Aorta (tissue), 5 donors: ENCODE data around the gene AFF3. TPM values are rescaled to one million over a fixed set of nuclear protein-coding genes. Genes with fewer than 3 reads are reported as not detected.

Experiments
- ATAC-seq: fragments of 200-7000 bp; cut with Tn5 transposase; one replicate; pipeline ENCODE4 v1.9.1; 2022; ENCODE audit warnings: moderate library complexity; ENCODE audit not compliant: low FRiP score
- DNase-seq, 2 donors: peaks; one replicate each; pipeline ENCODE4 v3.0.0-alpha.2; 2020
- H3K27ac ChIP-seq, 2 donors: one replicate each; pipeline ENCODE4 v1.5.1; 2013; ENCODE audit warnings: low read length in 2 of 2, mild to moderate bottlenecking in 2 of 2, moderate library complexity in 2 of 2, control low read depth in 1 of 2, inconsistent platforms in 1 of 2, low read depth in 1 of 2
- H3K27me3 ChIP-seq, 2 donors: one replicate each; pipeline ENCODE4 v1.6.1; 2013; ENCODE audit warnings: control low read depth in 1 of 2, low read length in 1 of 2, mild to moderate bottlenecking in 1 of 2, moderate library complexity in 1 of 2; ENCODE audit not compliant: insufficient read depth in 2 of 2, control insufficient read depth in 1 of 2
- H3K36me3 ChIP-seq, 2 donors: one replicate each; pipeline ENCODE4 v1.6.1; 2013; ENCODE audit warnings: control low read depth in 1 of 2, low read length in 1 of 2, mild to moderate bottlenecking in 1 of 2; ENCODE audit not compliant: insufficient read depth in 2 of 2, control insufficient read depth in 1 of 2
- H3K4me1 ChIP-seq, 2 donors: one replicate each; pipeline ENCODE4 v1.6.1; 2013; ENCODE audit warnings: low read length in 2 of 2, control low read depth in 1 of 2, mild to moderate bottlenecking in 1 of 2, moderate library complexity in 1 of 2; ENCODE audit not compliant: insufficient read depth in 2 of 2, control insufficient read depth in 1 of 2
- H3K4me3 ChIP-seq, 2 donors: one replicate each; pipeline ENCODE4 v1.5.1; 2013; ENCODE audit warnings: low read length in 2 of 2, control low read depth in 1 of 2, mild to moderate bottlenecking in 1 of 2
- H3K9me3 ChIP-seq: one replicate; pipeline ENCODE4 v1.6.1; 2013; ENCODE audit warnings: mild to moderate bottlenecking, low read length; ENCODE audit not compliant: control insufficient read depth
- WGBS, 2 donors: extraction: QIAGEN DNeasy Blood & Tissue Kit; methylation state at CpG; one replicate each; pipeline ENCODE4 v1.1.7; 2013; 5-methylcytosine and 5-hydroxymethylcytosine counted together
- intact Hi-C, 2 donors: fragments of 100-400 bp; cut with DNase I; formaldehyde crosslinking; loops; one replicate each; pipeline versions ENCODE4 v1.14.2 to v1.15.0; 2022
- polyA plus RNA-seq, 2 donors: library from polyadenylated mRNA; stranded (reverse); fragments of 200-250 nt; gene quantifications; one replicate each; pipeline ENCODE4 v1.2.3, GENCODE V29; 2013
- total RNA-seq, 2 donors: library from RNA; stranded (reverse); fragmentation: NEBNext Ultra II Directional; extraction: Animal tissue kit (Norgen Biotek cat#: 25700); gene quantifications; one replicate each; pipeline ENCODE4 v1.2.1, GENCODE V29; 2021
- donor health status: healthy with polysubstance abuse.
- donor health status: Bipolar disorder and iron deficiency.
- donor health status: DM: no; HTN: no; CAD: no.
- donor health status: DM: no; HTN: no; CAD: no.
- donor health status: DM: yes; HTN: yes; CAD: no.

The AFF3 gene
- total and polyA plus RNA-seq, 4 donors, result 0.25 to 15.7 (median 5.5) TPM

GRCh38 chr2:99648178-99648844 is 494.1 kb downstream of the AFF3 start:
- no peaks in the 10 kb centered on the region for H3K27me3 ChIP-seq
- intact Hi-C loops, result no loop called here
- peak; percentile 59 for ATAC-seq

GRCh38 chr2:99645960-99646359 is 496.4 kb downstream of the AFF3 start:
- ATAC-seq (no peak), DNase-seq (no peak)
- H3K27ac ChIP-seq, result no peak overlapping the region
- H3K4me1 ChIP-seq, result peaks cover 0 to 3% of the 10 kb centered on the region in 2 donors
- no peaks in the 10 kb centered on the region for H3K36me3 ChIP-seq
- H3K27me3 ChIP-seq, result no peaks in the 10 kb centered on the region
- intact Hi-C loops, result no loop called here
- no peaks in the 10 kb centered on the region for H3K9me3 ChIP-seq
- WGBS, 2 donors, result 90 to 91% methylated on average over 2 of the region's 2 CpGs
- no peak overlapping the region for H3K4me3 ChIP-seq

More at GRCh38 chr2:99648178-99648844, 494.1 kb downstream of the AFF3 start:
- DNase-seq, result no peak
- H3K4me3 ChIP-seq, result no peak overlapping the region
- no peaks in the 10 kb centered on the region for H3K9me3 ChIP-seq
- 7 to 15% methylated on average over 4 of the region's 4 CpGs for WGBS, 2 donors
- H3K36me3 ChIP-seq, result no peaks in the 10 kb centered on the region
- H3K4me1 ChIP-seq, result peaks cover 0 to 3% of the 10 kb centered on the region in 2 donors
- no peak overlapping the region for H3K27ac ChIP-seq

DNA sequence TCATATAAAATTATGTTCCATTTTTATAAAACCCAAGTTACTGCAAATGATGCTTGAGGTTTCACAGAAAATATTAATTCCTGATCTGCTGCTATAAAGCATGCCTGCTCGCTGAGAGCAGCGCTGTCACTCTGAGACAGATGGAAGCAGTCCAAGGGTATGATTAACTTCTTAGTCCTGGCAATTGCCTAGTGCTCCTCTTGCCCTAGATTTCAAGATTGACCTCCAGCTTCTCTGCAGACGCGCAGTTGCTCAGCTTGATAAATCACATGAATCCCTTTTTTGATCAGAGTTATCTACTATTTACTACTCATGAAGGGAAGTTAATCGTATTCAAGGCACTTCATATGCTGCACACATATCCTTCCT is 498.0 kb downstream of the AFF3 start:
- intact Hi-C loops, result no loop called here
- H3K27ac ChIP-seq, result no peak overlapping the region
- 9 to 11% methylated on average over 5 of the region's 5 CpGs for WGBS, 2 donors
- ATAC-seq, result peak; percentile 50
- H3K36me3 ChIP-seq, result no peaks in the 10 kb centered on the region
- peaks cover 0 to 3% of the 10 kb centered on the region in 2 donors for H3K4me1 ChIP-seq
- DNase-seq, result no peak
- H3K4me3 ChIP-seq, result no peak overlapping the region
- H3K9me3 ChIP-seq, result no peaks in the 10 kb centered on the region
- no peaks in the 10 kb centered on the region for H3K27me3 ChIP-seq

- no peak for DNase-seq
- no peak overlapping the region for H3K27ac ChIP-seq
Observed at GRCh38 chr2:99643787-99644418, 498.5 kb downstream of the AFF3 start.

DNA sequence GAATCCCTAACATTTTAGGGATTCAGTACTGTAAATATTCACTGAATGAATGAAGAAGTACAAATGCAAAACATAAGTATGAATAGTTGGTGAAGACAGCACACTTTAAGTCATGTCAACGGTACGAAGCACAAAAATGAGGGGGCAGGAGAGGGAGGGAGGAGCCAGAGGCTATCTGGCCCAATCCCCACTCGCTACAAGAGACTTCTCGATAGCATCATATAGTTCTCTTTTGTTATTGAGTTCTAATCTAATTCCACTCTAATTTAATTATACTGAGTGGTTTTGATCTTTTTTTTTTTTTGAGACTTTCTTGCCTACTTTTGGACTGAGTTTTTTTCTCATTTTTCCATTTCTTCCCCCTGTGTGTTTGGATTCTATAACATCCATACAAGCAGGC is 500.4 kb downstream of the AFF3 start:
- H3K9me3 ChIP-seq, result no peaks in the 10 kb centered on the region

More at GRCh38 chr2:99643787-99644418, 498.5 kb downstream of the AFF3 start:
- Histone ChIP-seq H3K4me3 (no peak overlapping the region), H3K9me3 (no peaks in the 10 kb centered on the region), H3K4me1 (peaks cover 0 to 3% of the 10 kb centered on the region in 2 donors), H3K36me3 (no peaks in the 10 kb centered on the region), H3K27me3 (no peaks in the 10 kb centered on the region)
- WGBS, 2 donors, result 25 to 37% methylated on average over 9 of the region's 9 CpGs
- intact Hi-C loops, result no loop called here
- no peak for ATAC-seq

DNA sequence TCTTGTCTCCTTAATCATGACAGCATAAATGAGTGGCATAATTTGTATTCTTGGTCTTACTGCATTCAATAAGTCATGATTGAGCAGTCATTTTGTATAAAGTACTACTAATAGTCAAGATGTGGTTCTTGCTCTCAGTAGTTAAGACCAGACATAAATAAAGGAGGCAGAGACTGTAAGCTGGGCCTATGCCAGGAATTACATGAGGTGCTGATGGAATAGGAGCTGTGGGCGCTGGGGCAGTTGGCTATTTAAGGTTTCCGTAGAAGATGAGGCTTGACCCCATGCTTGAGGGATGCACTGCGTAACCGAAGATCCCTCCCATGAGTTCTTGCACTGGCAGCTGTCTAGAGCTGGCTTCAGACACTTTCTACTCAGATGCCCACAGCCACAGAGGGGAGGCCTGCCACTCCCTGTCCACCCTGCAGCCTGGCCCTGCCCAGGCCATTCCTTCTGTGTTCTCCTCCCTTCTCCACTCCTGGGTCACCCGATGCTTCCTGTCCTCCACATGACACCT is 501.7 kb downstream of the AFF3 start:
- Histone ChIP-seq H3K9me3 (no peaks in the 10 kb centered on the region), H3K27ac (no peak overlapping the region), H3K4me1 (peaks cover 0 to 3% of the 10 kb centered on the region in 2 donors), H3K4me3 (no peak overlapping the region), H3K36me3 (no peaks in the 10 kb centered on the region), H3K27me3 (no peaks in the 10 kb centered on the region)
- intact Hi-C loops, result no loop called here
- WGBS, 2 donors, result 47 to 55% methylated on average over 5 of the region's 5 CpGs
- no peak for DNase-seq
- ATAC-seq, result no peak

More for the DNA sequence above, 500.4 kb downstream of the AFF3 start:
- H3K4me1 ChIP-seq, result peaks cover 0 to 3% of the 10 kb centered on the region in 2 donors
- 95 to 96% methylated on average over 4 of the region's 4 CpGs for WGBS, 2 donors
- H3K36me3 ChIP-seq, result no peaks in the 10 kb centered on the region
- DNase-seq (no peak), ATAC-seq (no peak)
- H3K27ac ChIP-seq, result no peak overlapping the region
- H3K4me3 ChIP-seq, result no peak overlapping the region
- intact Hi-C loops, result no loop called here
- H3K27me3 ChIP-seq, result no peaks in the 10 kb centered on the region

GRCh38 chr2:99638791-99639190 is 503.6 kb downstream of the AFF3 start:
- intact Hi-C loops, result no loop called here
- Histone ChIP-seq H3K27ac (no peak overlapping the region), H3K9me3 (no peaks in the 10 kb centered on the region), H3K36me3 (no peaks in the 10 kb centered on the region), H3K4me3 (no peak overlapping the region), H3K27me3 (no peaks in the 10 kb centered on the region), H3K4me1 (no peaks in the 10 kb centered on the region)
- no peak for DNase-seq
- ATAC-seq, result no peak
- 73 to 76% methylated on average over 4 of the region's 4 CpGs for WGBS, 2 donors

- Histone ChIP-seq H3K36me3 (no peaks in the 10 kb centered on the region), H3K27me3 (no peaks in the 10 kb centered on the region), H3K9me3 (no peaks in the 10 kb centered on the region), H3K27ac (no peak overlapping the region), H3K4me3 (no peak overlapping the region), H3K4me1 (no peaks in the 10 kb centered on the region)
- intact Hi-C loops, result no loop called here
- no peak for ATAC-seq
- no peak for DNase-seq
- WGBS, 2 donors, result 35 to 41% methylated on average over 7 of the region's 7 CpGs
Observed at GRCh38 chr2:99637159-99637697, 505.2 kb downstream of the AFF3 start.
